Stomach (tissue), 4 donors: Measurements from ENCODE around the gene SHANK3.

Source experiments
- POLR2AphosphoS5 ChIP-seq, 3 donors: sonication (generic); formaldehyde crosslinking; IDR thresholded peaks; one replicate each; pipeline ENCODE4 v1.6.1; 2016; ENCODE audit warnings: antibody characterized with exemption in 3 of 3
- TF ChIP-seq, protein P1 (sequence below), 7 experiments: fragments of 450-650 bp in 4 of 7; fragments of 200-600 bp in 3 of 7; sonication (generic) in 3 of 7; IDR thresholded peaks; one replicate each; pipeline ENCODE4 v1.5.1; 2016 to 2019; ENCODE audit warnings: antibody characterized with exemption in 7 of 7, control low read depth in 2 of 7, mild to moderate bottlenecking in 1 of 7

DNA sequence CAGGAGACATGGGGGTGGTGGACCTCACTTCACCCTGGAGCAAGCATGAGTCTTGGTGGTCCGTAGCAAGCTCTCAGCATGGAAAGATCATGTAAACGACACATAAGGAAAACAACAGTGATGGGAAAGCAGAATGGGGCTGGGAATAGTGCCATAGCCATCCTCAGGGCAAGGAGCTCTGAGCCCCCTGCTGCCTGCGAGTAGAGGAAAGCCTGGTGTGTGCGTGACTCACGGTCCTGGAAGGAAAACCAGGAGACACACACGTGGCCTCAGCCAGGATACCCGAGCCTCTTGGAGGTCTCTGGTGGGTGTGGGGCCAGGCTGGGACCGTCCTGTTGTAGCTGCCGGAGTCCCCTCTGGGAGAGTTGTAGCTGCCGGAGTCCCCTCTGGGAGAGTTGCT is 12.4 kb downstream of the SHANK3 start:
- TF ChIP-seq, protein P1, sequence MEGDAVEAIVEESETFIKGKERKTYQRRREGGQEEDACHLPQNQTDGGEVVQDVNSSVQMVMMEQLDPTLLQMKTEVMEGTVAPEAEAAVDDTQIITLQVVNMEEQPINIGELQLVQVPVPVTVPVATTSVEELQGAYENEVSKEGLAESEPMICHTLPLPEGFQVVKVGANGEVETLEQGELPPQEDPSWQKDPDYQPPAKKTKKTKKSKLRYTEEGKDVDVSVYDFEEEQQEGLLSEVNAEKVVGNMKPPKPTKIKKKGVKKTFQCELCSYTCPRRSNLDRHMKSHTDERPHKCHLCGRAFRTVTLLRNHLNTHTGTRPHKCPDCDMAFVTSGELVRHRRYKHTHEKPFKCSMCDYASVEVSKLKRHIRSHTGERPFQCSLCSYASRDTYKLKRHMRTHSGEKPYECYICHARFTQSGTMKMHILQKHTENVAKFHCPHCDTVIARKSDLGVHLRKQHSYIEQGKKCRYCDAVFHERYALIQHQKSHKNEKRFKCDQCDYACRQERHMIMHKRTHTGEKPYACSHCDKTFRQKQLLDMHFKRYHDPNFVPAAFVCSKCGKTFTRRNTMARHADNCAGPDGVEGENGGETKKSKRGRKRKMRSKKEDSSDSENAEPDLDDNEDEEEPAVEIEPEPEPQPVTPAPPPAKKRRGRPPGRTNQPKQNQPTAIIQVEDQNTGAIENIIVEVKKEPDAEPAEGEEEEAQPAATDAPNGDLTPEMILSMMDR (IDR thresholded peaks at IDR 0.05) = no peak
- TF ChIP-seq POLR2AphosphoS5 (IDR thresholded peaks at IDR 0.05) = no peak
